HepG2 (cell line): Measurements from ENCODE around the gene NOP9. TPM values are rescaled to one million over a fixed set of nuclear protein-coding genes. Genes with fewer than 3 reads are reported as not detected.

Source experiments
- ATAC-seq: fragments of 200-7000 bp; cut with Tn5 transposase; 3 replicates; pipeline ENCODE4 v1.9.1; 2020; ENCODE audit warnings: mild to moderate bottlenecking, moderate library complexity
- BruUV-seq: library from RNA; stranded (reverse); fragments of 400-500 nt; replicated peaks from 2 replicates; lab custom pipeline; 2021; lab: Mats Ljungman, UMichigan
- CTCF ChIA-PET: fragments of 300-600 bp; formaldehyde crosslinking; extraction: SDS; loops from one replicate; lab custom pipeline; 2021; ENCODE audit warnings: low total read pairs, inconsistent platforms, low intra/inter-chr PET ratio; lab: Yijun Ruan, JAX
- POLR2A ChIA-PET: fragments of 350-600 bp; sonication (Branson Sonifier 250); formaldehyde crosslinking; loops from one replicate; lab custom pipeline; 2020; ENCODE audit warnings: antibody characterized with exemption, inconsistent platforms; lab: Yijun Ruan, JAX
- DNase-seq: peaks from one replicate; pipeline ENCODE4 v3.0.0-alpha.2; 2015; ENCODE audit warnings: low spot score
- FAIRE-seq: peaks from 3 replicates; lab custom pipeline; 2011; peaks lifted over from hg19 to GRCh38; lab: Jason Lieb, UNC
- H2AFZ ChIP-seq: one replicate; pipeline ENCODE4 v1.6.1; 2011; ENCODE audit warnings: low read length, inconsistent platforms
- H3K27ac ChIP-seq: fragments of 300-600 bp; 3 replicates; pipeline ENCODE4 v1.8.0; 2011; ENCODE audit warnings: mixed run types, mild to moderate bottlenecking, mixed read lengths, low read length, inconsistent platforms; ENCODE audit not compliant: insufficient read depth; ENCODE audit errors: extremely low read length
- H3K27me3 ChIP-seq, 2 experiments: fragments of 200-600 bp in 1 of 2; 2 replicates in 1 of 2; 3 replicates in 1 of 2; pipeline versions ENCODE4 v1.6.0 to v1.8.0; 2011; ENCODE audit warnings: low read length in 2 of 2, mild to moderate bottlenecking in 2 of 2, moderate library complexity in 2 of 2, inconsistent platforms in 1 of 2; ENCODE audit not compliant: insufficient read depth in 2 of 2, control insufficient read depth in 1 of 2
- H3K36me3 ChIP-seq, 2 experiments: fragments of 200-600 bp in 1 of 2; replicated peaks in 1 of 2; 2 replicates in 1 of 2; 3 replicates in 1 of 2; pipeline versions ENCODE4 v1.5.1 to v1.8.0; 2011; ENCODE audit warnings: low read length in 2 of 2, inconsistent platforms in 1 of 2; ENCODE audit not compliant: insufficient read depth in 2 of 2, control insufficient read depth in 1 of 2
- H3K4me1 ChIP-seq: 2 replicates; pipeline ENCODE4 v1.5.1; 2012; ENCODE audit warnings: low read length, inconsistent platforms; ENCODE audit not compliant: insufficient read depth
- H3K4me2 ChIP-seq: 2 replicates; pipeline ENCODE4 v1.6.0; 2011; ENCODE audit warnings: low read depth, low read length, inconsistent platforms
- H3K4me3 ChIP-seq, 3 experiments: fragments of 200-600 bp in 1 of 3; sonication (generic), shearing (Covaris generic) in 1 of 3; replicated peaks in 1 of 3; 2 replicates each; pipeline ENCODE4 v1.5.1; 2011 to 2016; ENCODE audit warnings: low read length in 3 of 3, inconsistent platforms in 2 of 3, low read depth in 2 of 3, mild to moderate bottlenecking in 2 of 3, control low read depth in 1 of 3, mixed read lengths in 1 of 3; ENCODE audit not compliant: insufficient read depth in 1 of 3
- H3K79me2 ChIP-seq: one replicate; pipeline ENCODE4 v1.6.1; 2011; ENCODE audit warnings: low read length, inconsistent platforms; ENCODE audit not compliant: insufficient read depth
- H3K9ac ChIP-seq: 2 replicates; pipeline ENCODE4 v1.6.0; 2011; ENCODE audit warnings: mild to moderate bottlenecking, low read depth, low read length, inconsistent platforms; ENCODE audit not compliant: insufficient read depth
- H3K9me3 ChIP-seq: 2 replicates; pipeline ENCODE4 v1.5.1; 2012; ENCODE audit warnings: mild to moderate bottlenecking, low read length
- H4K20me1 ChIP-seq: 2 replicates; pipeline ENCODE4 v1.6.0; 2011; ENCODE audit warnings: inconsistent platforms, mild to moderate bottlenecking, low read length, moderate library complexity; ENCODE audit not compliant: insufficient read depth
- HCFC1 ChIP-seq: fragments of 150-350 bp; IDR thresholded peaks from 2 replicates; pipeline ENCODE4 v1.6.1; 2014; ENCODE audit warnings: low read depth, low read length
- ISL2 ChIP-seq: sonication (generic); formaldehyde crosslinking; IDR thresholded peaks from 2 replicates; pipeline ENCODE4 v1.5.0; 2020; ENCODE audit warnings: missing genetic modification reagents
- KAT7 ChIP-seq: IDR thresholded peaks from 2 replicates; pipeline ENCODE4 v1.6.1; 2018; ENCODE audit warnings: borderline replicate concordance, missing compliant biosample characterization
- ZNF143 ChIP-seq: sonication (generic); formaldehyde crosslinking; IDR thresholded peaks from 2 replicates; pipeline ENCODE4 v1.4.0; 2020; ENCODE audit warnings: missing genetic modification reagents
- ZNF569 ChIP-seq: sonication (generic); formaldehyde crosslinking; IDR thresholded peaks from 2 replicates; pipeline ENCODE4 v1.5.0; 2020; ENCODE audit warnings: mild to moderate bottlenecking, missing genetic modification reagents, moderate library complexity, borderline replicate concordance
- ZNF878 ChIP-seq: sonication (generic); formaldehyde crosslinking; IDR thresholded peaks from 2 replicates; pipeline ENCODE4 v1.8.1; 2023; ENCODE audit warnings: mild to moderate bottlenecking, missing genetic modification reagents, moderate library complexity
- WGBS: methylation state at CpG from one replicate; pipeline ENCODE4 v1.1.6; 2017; ENCODE audit warnings: low lambda C conversion rate; 5-methylcytosine and 5-hydroxymethylcytosine counted together
- in situ Hi-C: cut with HindIII; loops from 2 replicates; pipeline ENCODE4 v1.10.0; 2017; ENCODE audit warnings: low pct_unique_long_range_greater_than_20kb; ENCODE audit not compliant: extremely low pct_ligation_motif_present
- intact Hi-C: fragments of 100-400 bp; cut with micrococcal nuclease; formaldehyde crosslinking; loops from one replicate; pipeline ENCODE4 v1.10.0; 2022; ENCODE audit not compliant: unreplicated experiment
- polyA plus RNA-seq, 8 experiments: library from polyadenylated mRNA; depleted of rRNA in 3 of 8; stranded (reverse) in 7 of 8; unstranded in 1 of 8; fragments of >200 nt; fragmentation: Illumina TruSeq in 4 of 8; extraction: Trizol in 4 of 8; gene quantifications; 2 replicates each; pipeline versions ENCODE4 v1.2.1 to v1.2.3, GENCODE V29; 2011 to 2016; ENCODE audit warnings: low read depth in 4 of 8, missing spikeins in 1 of 8, mixed read lengths in 1 of 8; ENCODE audit not compliant: insufficient read depth in 1 of 8
- total RNA-seq, 5 experiments: library from RNA; depleted of rRNA; stranded (reverse); fragments of >200 nt; fragmentation: Illumina TruSeq; extraction: Trizol; gene quantifications; 2 replicates each; pipeline ENCODE4 v1.2.3, GENCODE V29; 2016; ENCODE audit warnings: low read depth in 1 of 5
- TF ChIP-seq, protein P1 (sequence below): sonication (generic); formaldehyde crosslinking; IDR thresholded peaks from 2 replicates; pipeline ENCODE4 v1.4.0; 2020; ENCODE audit warnings: missing genetic modification reagents
- TF ChIP-seq, protein P2 (sequence below): sonication (generic); formaldehyde crosslinking; IDR thresholded peaks from 2 replicates; pipeline ENCODE4 v1.4.0; 2020; ENCODE audit warnings: missing genetic modification reagents, borderline replicate concordance
- TF ChIP-seq, protein P3 (sequence below): sonication (generic); formaldehyde crosslinking; IDR thresholded peaks from 2 replicates; pipeline ENCODE4 v1.8.0; 2022; ENCODE audit warnings: mild to moderate bottlenecking, missing genetic modification reagents; ENCODE audit not compliant: insufficient replicate concordance
- TF ChIP-seq, protein P4 (sequence below): sonication (generic); formaldehyde crosslinking; IDR thresholded peaks from 2 replicates; pipeline ENCODE4 v1.9.0; 2021; ENCODE audit warnings: missing genetic modification reagents, mild to moderate bottlenecking, borderline replicate concordance
- TF ChIP-seq, protein P5 (sequence below): sonication (generic); formaldehyde crosslinking; IDR thresholded peaks from 2 replicates; pipeline ENCODE4 v1.4.0; 2020; ENCODE audit warnings: missing genetic modification reagents

Gene NOP9
- total and polyA plus RNA-seq, 2 of the 13 experiments (the other 11 are each of a cell fraction or from before 2014, with no cell fraction given): 24.5 to 61.6 TPM

DNA sequence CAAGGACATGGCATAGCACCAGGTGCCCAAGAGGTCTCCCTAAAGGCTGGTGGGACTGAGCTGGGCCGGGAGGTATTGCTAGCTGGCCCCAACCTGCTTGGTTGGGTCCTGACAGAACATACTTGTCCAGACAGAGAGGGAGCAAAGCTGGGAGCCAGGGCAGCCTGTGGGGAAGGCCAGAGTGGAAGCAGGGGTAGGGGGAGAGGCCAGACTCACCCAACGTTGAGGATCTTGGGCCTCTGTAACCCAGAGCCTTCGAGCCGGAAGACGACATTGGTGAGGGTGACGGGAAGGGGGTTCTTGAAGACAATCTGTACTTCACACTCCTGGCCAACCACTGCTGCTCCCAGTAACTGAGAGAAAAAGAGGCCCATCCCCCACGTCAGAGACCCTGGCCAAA lies 45.7 kb upstream of the NOP9 start:
- Histone ChIP-seq H3K36me3 (peaks cover 0 to 1% of the 10 kb centered on the region in 2 experiments; a peak in 1 of 5 replicates), H3K27me3 (no peaks in the 10 kb centered on the region), H3K9ac (no peak overlapping the region), H3K4me2 (no peak overlapping the region), H4K20me1 (no peaks in the 10 kb centered on the region), H3K4me3 (no peak overlapping the region), H2AFZ (no peak overlapping the region), H3K9me3 (no peaks in the 10 kb centered on the region), H3K4me1 (peaks cover 39% of the 10 kb centered on the region), H3K79me2 (no peaks in the 10 kb centered on the region), H3K27ac (no peak overlapping the region)
- intact Hi-C loops: no loop called here
- DNase-seq: no peak
- WGBS: 94% methylated on average over 7 of the region's 7 CpGs
- BruUV-seq: no TSS peak
- ChIA-PET POLR2A (interaction anchor here (1.7 to 13.2 kb wide), 5 partner anchors 11 to 58 kb away, joined by 4 to 254 read pairs (median 21); partner anchors contain the start of genes CHMP4A, DHRS1, NOP9 and RABGGTA), CTCF (no interaction called here)
- in situ Hi-C loops: no loop called here
- FAIRE-seq: no peak
- no peak for ATAC-seq
- TF ChIP-seq, protein P1, sequence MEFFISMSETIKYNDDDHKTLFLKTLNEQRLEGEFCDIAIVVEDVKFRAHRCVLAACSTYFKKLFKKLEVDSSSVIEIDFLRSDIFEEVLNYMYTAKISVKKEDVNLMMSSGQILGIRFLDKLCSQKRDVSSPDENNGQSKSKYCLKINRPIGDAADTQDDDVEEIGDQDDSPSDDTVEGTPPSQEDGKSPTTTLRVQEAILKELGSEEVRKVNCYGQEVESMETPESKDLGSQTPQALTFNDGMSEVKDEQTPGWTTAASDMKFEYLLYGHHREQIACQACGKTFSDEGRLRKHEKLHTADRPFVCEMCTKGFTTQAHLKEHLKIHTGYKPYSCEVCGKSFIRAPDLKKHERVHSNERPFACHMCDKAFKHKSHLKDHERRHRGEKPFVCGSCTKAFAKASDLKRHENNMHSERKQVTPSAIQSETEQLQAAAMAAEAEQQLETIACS (CRISPR knock-in tag): 0 out of 2 replicates have a peak, but pooled peaks have one; percentile 27
- TF ChIP-seq, protein P2, sequence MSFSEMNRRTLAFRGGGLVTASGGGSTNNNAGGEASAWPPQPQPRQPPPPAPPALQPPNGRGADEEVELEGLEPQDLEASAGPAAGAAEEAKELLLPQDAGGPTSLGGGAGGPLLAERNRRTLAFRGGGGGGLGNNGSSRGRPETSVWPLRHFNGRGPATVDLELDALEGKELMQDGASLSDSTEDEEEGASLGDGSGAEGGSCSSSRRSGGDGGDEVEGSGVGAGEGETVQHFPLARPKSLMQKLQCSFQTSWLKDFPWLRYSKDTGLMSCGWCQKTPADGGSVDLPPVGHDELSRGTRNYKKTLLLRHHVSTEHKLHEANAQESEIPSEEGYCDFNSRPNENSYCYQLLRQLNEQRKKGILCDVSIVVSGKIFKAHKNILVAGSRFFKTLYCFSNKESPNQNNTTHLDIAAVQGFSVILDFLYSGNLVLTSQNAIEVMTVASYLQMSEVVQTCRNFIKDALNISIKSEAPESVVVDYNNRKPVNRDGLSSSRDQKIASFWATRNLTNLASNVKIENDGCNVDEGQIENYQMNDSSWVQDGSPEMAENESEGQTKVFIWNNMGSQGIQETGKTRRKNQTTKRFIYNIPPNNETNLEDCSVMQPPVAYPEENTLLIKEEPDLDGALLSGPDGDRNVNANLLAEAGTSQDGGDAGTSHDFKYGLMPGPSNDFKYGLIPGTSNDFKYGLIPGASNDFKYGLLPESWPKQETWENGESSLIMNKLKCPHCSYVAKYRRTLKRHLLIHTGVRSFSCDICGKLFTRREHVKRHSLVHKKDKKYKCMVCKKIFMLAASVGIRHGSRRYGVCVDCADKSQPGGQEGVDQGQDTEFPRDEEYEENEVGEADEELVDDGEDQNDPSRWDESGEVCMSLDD (CRISPR knock-in tag): no peak
- TF ChIP-seq KAT7 (CRISPR knock-in tag) (no peak), ISL2 (no peak), ZNF878 (CRISPR knock-in tag) (no peak), HCFC1 (peak; percentile 17; the same call in 1 of the 2 replicates), ZNF569 (CRISPR knock-in tag) (no peak), ZNF143 (CRISPR knock-in tag) (no peak)
- TF ChIP-seq, protein P3, sequence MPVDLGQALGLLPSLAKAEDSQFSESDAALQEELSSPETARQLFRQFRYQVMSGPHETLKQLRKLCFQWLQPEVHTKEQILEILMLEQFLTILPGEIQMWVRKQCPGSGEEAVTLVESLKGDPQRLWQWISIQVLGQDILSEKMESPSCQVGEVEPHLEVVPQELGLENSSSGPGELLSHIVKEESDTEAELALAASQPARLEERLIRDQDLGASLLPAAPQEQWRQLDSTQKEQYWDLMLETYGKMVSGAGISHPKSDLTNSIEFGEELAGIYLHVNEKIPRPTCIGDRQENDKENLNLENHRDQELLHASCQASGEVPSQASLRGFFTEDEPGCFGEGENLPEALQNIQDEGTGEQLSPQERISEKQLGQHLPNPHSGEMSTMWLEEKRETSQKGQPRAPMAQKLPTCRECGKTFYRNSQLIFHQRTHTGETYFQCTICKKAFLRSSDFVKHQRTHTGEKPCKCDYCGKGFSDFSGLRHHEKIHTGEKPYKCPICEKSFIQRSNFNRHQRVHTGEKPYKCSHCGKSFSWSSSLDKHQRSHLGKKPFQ: no peak
- TF ChIP-seq, protein P4, sequence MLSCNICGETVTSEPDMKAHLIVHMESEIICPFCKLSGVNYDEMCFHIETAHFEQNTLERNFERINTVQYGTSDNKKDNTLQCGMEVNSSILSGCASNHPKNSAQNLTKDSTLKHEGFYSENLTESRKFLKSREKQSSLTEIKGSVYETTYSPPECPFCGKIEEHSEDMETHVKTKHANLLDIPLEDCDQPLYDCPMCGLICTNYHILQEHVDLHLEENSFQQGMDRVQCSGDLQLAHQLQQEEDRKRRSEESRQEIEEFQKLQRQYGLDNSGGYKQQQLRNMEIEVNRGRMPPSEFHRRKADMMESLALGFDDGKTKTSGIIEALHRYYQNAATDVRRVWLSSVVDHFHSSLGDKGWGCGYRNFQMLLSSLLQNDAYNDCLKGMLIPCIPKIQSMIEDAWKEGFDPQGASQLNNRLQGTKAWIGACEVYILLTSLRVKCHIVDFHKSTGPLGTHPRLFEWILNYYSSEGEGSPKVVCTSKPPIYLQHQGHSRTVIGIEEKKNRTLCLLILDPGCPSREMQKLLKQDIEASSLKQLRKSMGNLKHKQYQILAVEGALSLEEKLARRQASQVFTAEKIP (CRISPR knock-in tag): no peak
- TF ChIP-seq, protein P5, sequence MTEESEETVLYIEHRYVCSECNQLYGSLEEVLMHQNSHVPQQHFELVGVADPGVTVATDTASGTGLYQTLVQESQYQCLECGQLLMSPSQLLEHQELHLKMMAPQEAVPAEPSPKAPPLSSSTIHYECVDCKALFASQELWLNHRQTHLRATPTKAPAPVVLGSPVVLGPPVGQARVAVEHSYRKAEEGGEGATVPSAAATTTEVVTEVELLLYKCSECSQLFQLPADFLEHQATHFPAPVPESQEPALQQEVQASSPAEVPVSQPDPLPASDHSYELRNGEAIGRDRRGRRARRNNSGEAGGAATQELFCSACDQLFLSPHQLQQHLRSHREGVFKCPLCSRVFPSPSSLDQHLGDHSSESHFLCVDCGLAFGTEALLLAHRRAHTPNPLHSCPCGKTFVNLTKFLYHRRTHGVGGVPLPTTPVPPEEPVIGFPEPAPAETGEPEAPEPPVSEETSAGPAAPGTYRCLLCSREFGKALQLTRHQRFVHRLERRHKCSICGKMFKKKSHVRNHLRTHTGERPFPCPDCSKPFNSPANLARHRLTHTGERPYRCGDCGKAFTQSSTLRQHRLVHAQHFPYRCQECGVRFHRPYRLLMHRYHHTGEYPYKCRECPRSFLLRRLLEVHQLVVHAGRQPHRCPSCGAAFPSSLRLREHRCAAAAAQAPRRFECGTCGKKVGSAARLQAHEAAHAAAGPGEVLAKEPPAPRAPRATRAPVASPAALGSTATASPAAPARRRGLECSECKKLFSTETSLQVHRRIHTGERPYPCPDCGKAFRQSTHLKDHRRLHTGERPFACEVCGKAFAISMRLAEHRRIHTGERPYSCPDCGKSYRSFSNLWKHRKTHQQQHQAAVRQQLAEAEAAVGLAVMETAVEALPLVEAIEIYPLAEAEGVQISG (CRISPR knock-in tag): peak; percentile 18; the same call in 1 of the 2 replicates
